NCI-H1694 (cell line): ENCODE data around the gene SLC16A2.
"Not testable (repeated sequence)": the region's sequence is repeated elsewhere in the genome, so short reads cannot be mapped to it uniquely, and the experiment has no call there.

Experiments used
- DNase-seq: peaks from one replicate; lab custom pipeline; 2025; lab: John Stamatoyannopoulos, UW

The SLC16A2 gene

GRCh38 chrX:74507191-74507590 is 85.9 kb downstream of the SLC16A2 start:
- DNase-seq, result no peak

GRCh38 chrX:74509989-74510388 is 88.7 kb downstream of the SLC16A2 start:
- no peak for DNase-seq

DNA sequence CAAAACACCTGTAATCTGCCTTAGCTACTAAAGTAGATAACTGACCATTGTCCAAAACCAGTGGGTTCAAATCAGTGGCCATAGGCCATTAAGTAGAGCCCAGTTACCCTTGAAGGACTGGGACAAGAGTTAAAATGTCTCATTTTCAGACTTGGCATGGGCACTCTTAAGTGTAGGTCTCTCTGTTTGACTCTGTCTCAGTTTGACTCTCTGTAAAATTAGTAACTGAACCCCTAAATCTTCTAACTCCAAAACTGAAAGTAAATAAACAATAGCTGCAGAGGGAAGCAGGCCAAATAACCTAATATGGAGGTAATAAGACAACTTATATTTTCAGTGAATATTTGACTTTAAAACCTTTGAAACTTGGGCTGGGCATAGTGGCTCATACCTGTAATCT is 89.1 kb downstream of the SLC16A2 start:
- no peak for DNase-seq

GRCh38 chrX:74511704-74512103 is 90.4 kb downstream of the SLC16A2 start:
- no peak for DNase-seq

DNA sequence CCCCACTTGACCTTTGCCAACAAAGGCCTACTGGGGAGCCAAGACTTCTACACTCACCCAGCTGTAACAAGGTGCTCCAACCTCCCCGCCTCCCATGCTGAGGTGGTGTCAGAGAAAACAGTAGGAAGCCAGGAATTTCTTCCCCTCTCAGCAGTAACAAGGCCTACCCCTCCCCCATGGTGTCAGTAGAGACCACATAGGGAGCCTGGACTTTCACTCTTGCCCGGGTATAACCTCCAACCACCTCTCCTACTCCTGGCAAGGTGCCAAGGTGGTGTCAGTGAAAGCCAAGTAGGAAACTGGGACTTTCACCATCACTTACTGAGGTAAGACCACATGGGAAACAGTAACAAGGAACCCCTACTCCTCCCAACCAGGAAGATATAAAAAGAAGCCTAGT is 93.1 kb downstream of the SLC16A2 start:
- DNase-seq, result no peak

- no peak for DNase-seq
These were observed 94.1 kb downstream of the SLC16A2 start for GRCh38 chrX:74515356-74515755.

DNA sequence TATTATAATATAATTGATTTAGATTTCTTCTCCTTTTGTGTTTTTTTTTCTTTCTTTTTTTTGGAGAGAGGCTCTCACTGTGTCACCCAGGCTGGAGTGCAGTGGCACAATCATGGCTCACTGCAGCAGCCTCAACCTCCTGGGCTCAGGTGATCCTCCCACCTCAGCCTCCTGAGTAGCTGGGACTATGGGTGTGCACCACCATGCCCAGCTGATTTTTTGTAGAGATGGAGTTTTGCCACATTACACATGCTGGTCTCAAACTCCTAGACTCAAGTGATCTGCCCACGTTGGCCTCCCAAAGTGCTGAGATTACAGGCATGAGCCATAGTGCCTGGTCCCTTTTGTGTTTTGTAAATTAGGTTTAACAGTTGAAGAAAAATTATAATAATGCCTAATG is 94.7 kb downstream of the SLC16A2 start:
- not testable (repeated sequence) for DNase-seq

GRCh38 chrX:74519870-74520269 is 98.6 kb downstream of the SLC16A2 start:
- no peak for DNase-seq

- no peak for DNase-seq
These were observed 99.0 kb downstream of the SLC16A2 start for GRCh38 chrX:74520291-74520690.

GRCh38 chrX:74520896-74521295 is 99.6 kb downstream of the SLC16A2 start:
- no peak for DNase-seq

- DNase-seq, result no peak
These were observed 100.9 kb downstream of the SLC16A2 start for GRCh38 chrX:74521961-74522751.

DNA sequence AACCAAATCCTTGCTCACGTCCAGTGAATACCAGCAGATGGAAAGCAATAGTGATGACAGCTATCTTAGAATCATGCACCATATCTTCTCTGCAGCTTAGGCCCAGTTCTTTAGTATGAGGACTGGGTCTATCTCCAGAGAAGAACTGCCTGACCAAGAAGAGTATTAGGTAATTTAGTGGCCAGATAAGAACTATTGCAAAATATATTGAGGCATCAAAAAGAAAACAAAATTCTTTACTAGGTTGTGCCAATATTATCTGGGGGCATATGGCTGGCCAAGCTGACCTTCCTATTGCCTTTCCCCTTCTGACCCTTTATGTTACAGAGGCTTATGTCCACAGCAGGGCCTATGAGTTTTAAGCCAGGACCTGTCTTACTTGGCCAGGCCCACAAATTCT is 101.9 kb downstream of the SLC16A2 start:
- no peak for DNase-seq

GRCh38 chrX:74523870-74524735 is 102.8 kb downstream of the SLC16A2 start:
- no peak for DNase-seq

DNA sequence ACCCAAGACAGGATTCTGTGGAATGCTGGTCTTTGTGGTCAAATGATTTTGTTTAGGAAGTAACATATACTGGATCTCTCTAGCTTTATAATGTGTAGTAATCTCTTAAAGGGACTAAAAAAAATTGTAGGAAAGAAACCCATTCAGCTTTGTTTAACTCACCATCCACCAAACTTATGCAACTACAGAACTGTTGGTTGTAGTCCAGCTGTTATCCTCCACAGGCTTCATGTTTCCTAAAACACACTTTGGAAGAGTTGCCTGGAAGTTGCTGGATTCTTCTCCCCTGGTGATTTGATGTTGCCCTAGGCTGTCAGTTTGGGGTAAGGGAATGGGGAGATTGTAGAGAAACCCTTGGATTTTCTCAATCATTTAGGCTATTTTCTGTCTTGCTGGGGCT is 103.8 kb downstream of the SLC16A2 start:
- DNase-seq, result no peak

GRCh38 chrX:74526764-74527163 is 105.5 kb downstream of the SLC16A2 start:
- no peak for DNase-seq

GRCh38 chrX:74527350-74527749 is 106.1 kb downstream of the SLC16A2 start:
- DNase-seq, result no peak

- DNase-seq, result no peak
These were observed 108.0 kb downstream of the SLC16A2 start for GRCh38 chrX:74529311-74529710.

DNA sequence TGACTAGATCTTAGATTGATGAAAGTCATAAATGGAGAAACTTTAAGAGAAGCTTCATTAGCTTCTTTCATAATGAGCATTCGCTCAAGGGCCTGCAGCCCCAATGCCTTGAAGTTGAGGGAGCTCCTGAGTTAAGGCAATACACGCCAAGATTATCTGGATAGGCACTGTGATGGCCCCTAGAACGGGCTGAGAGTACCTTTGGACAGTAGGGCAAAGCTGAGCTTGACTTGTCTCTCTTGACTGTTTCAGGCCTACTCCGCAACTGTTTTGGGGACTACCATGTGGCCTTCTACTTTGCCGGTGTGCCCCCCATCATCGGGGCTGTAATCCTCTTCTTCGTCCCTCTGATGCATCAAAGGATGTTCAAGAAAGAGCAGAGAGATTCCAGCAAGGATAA is 109.8 kb downstream of the SLC16A2 start:
- DNase-seq, result no peak

GRCh38 chrX:74534569-74535038 is 113.3 kb downstream of the SLC16A2 start:
- DNase-seq, result no peak

DNA sequence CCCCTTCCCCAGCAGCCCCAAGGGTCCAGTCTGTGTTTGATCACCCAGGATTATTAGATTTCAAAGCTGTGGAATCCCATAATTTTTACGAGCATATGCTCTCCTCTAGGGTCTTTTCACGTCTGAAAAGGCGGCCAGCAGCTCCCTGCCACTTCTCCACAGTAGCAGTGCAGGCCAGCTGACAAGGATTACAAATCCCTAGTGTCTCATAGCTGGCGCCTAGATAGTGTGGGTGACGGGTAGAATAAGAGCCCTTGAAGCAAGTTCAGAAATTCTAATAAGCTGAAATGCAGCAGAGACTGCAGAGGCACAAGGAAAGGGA is 113.8 kb downstream of the SLC16A2 start:
- DNase-seq, result no peak

DNA sequence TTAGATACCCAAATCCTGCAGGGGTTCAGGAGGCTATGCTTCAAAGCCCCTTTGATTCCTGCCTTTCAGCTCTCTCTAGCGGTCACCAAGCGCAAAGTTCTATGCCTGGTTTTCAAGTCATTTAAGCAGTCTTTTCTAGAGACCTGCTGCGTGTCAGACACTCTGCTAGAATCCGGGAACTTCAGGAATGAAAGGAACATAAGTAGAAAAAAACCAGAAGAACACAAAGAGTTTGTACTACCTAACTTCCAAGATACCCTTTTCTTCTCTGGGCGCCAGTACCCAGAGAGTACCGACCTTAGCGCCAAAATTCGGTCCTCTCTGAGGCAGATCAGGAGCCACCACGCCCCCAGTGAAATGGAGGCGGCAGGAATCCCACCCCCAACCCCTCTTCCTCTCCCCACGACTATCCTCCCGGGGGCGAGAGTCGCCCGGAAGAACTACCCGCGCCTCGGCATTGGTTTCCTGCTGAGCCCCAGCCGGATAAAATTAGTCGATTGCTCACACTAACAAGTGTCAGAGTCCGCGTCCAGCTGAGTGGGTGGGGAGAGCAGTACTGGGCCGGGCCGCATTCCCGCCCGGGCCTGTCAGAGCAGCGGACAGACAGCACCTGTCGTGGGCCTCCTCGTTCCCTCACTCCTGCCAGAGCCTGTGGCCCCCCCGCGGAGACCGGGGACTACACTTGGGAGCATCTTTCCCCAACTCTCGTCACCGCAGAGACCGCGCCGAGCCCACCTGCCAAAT is 114.3 kb downstream of the SLC16A2 start:
- peak; percentile 77 for DNase-seq

- peak; percentile 90 for DNase-seq
These were observed 115.0 kb downstream of the SLC16A2 start for GRCh38 chrX:74536152-74536831.
